CD14-positive monocyte (primary cell): ENCODE data around the gene FAM162A. TPM values are rescaled to one million over a fixed set of nuclear protein-coding genes. Genes with fewer than 3 reads are reported as not detected.

Experiments used
- DNase-seq, 3 donors: peaks; one replicate each; pipeline ENCODE4 v3.0.0-alpha.2; 2011 to 2022
- H2AFZ ChIP-seq: 2 replicates; pipeline ENCODE4 v1.6.0; 2012; ENCODE audit warnings: mild to moderate bottlenecking, low read depth, low read length, inconsistent platforms; ENCODE audit not compliant: insufficient read depth, poor library complexity, severe bottlenecking
- H3K27ac ChIP-seq, 2 donors: 1 replicate in 1 of 2; 2 replicates in 1 of 2; pipeline ENCODE4 v1.5.1; 2012 to 2013; ENCODE audit warnings: low read length in 2 of 2, control low read depth in 1 of 2, inconsistent platforms in 1 of 2, low read depth in 1 of 2, mild to moderate bottlenecking in 1 of 2
- H3K27me3 ChIP-seq, 2 donors: one replicate each; pipeline versions ENCODE4 v1.6.0 to v1.6.1; 2011 to 2013; ENCODE audit warnings: low read length in 2 of 2; ENCODE audit not compliant: control insufficient read depth in 2 of 2, insufficient read depth in 2 of 2
- H3K36me3 ChIP-seq, 2 donors: replicated peaks in 1 of 2; 1 replicate in 1 of 2; 2 replicates in 1 of 2; pipeline versions ENCODE4 v1.5.1 to v1.6.1; 2012 to 2013; ENCODE audit warnings: low read length in 2 of 2, control low read depth in 1 of 2, inconsistent platforms in 1 of 2, mild to moderate bottlenecking in 1 of 2; ENCODE audit not compliant: insufficient read depth in 2 of 2, control insufficient read depth in 1 of 2
- H3K4me1 ChIP-seq, 2 donors: 1 replicate in 1 of 2; 2 replicates in 1 of 2; pipeline versions ENCODE4 v1.5.1 to v1.6.1; 2012 to 2013; ENCODE audit warnings: low read length in 2 of 2, control low read depth in 1 of 2, inconsistent platforms in 1 of 2, mild to moderate bottlenecking in 1 of 2, moderate library complexity in 1 of 2; ENCODE audit not compliant: insufficient read depth in 2 of 2, control insufficient read depth in 1 of 2
- H3K4me2 ChIP-seq: replicated peaks from 2 replicates; pipeline ENCODE3; 2012; ENCODE audit warnings: low read length, moderate library complexity, mild to moderate bottlenecking; ENCODE audit not compliant: poor library complexity, severe bottlenecking; ENCODE audit errors: extremely low read depth
- H3K4me3 ChIP-seq, 3 experiments: fragments of 200-600 bp in 1 of 3; sonication (generic) in 1 of 3; replicated peaks in 1 of 3; 1 replicate in 2 of 3; 2 replicates in 1 of 3; pipeline ENCODE4 v1.5.1; 2011 to 2013; ENCODE audit warnings: low read length in 3 of 3, mild to moderate bottlenecking in 3 of 3, control low read depth in 2 of 3, low read depth in 2 of 3, inconsistent platforms in 1 of 3, moderate library complexity in 1 of 3
- H3K79me2 ChIP-seq: 2 replicates; pipeline ENCODE4 v1.6.0; 2012; ENCODE audit warnings: mild to moderate bottlenecking, control low read depth, inconsistent platforms, low read length, moderate library complexity; ENCODE audit not compliant: insufficient read depth
- H3K9ac ChIP-seq: 2 replicates; pipeline ENCODE4 v1.6.0; 2017; ENCODE audit warnings: low read length, mild to moderate bottlenecking; ENCODE audit not compliant: insufficient read depth, poor library complexity, severe bottlenecking
- H3K9me3 ChIP-seq, 2 donors: replicated peaks in 1 of 2; 1 replicate in 1 of 2; 2 replicates in 1 of 2; pipeline versions ENCODE4 v1.5.1 to v1.6.1; 2012 to 2013; ENCODE audit warnings: low read length in 2 of 2, control low read depth in 1 of 2; ENCODE audit not compliant: control insufficient read depth in 1 of 2, insufficient read depth in 1 of 2
- H4K20me1 ChIP-seq: 2 replicates; pipeline ENCODE4 v1.6.0; 2012; ENCODE audit warnings: mild to moderate bottlenecking, low read length, control low read depth, moderate library complexity; ENCODE audit not compliant: insufficient read depth
- H3K27ac Mint-ChIP-seq, 7 donors: one replicate each; pipeline ENCODE4 v1.8.0; 2020; ENCODE audit warnings: mild to moderate bottlenecking in 7 of 7, mixed read lengths in 7 of 7, moderate library complexity in 6 of 7, inconsistent platforms in 2 of 7
- H3K27me3 Mint-ChIP-seq, 3 donors: one replicate each; pipeline ENCODE4 v1.8.0; 2021 to 2022; ENCODE audit warnings: low read depth in 3 of 3, mild to moderate bottlenecking in 3 of 3, mixed read lengths in 3 of 3, moderate library complexity in 3 of 3, inconsistent platforms in 1 of 3
- H3K36me3 Mint-ChIP-seq, 2 donors: one replicate each; pipeline ENCODE4 v1.8.0; 2020; ENCODE audit warnings: mixed read lengths in 2 of 2, inconsistent platforms in 1 of 2, mild to moderate bottlenecking in 1 of 2
- H3K4me1 Mint-ChIP-seq: one replicate; pipeline ENCODE4 v1.8.0; 2020; ENCODE audit warnings: mild to moderate bottlenecking, mixed read lengths
- H3K4me3 Mint-ChIP-seq, 2 donors: one replicate each; pipeline ENCODE4 v1.8.0; 2020; ENCODE audit warnings: mild to moderate bottlenecking in 2 of 2, mixed read lengths in 2 of 2, moderate library complexity in 1 of 2
- H3K9me3 Mint-ChIP-seq, 7 donors: one replicate each; pipeline ENCODE4 v1.8.0; 2020 to 2022; ENCODE audit warnings: mixed read lengths in 7 of 7, mild to moderate bottlenecking in 6 of 7, moderate library complexity in 6 of 7, inconsistent platforms in 2 of 7
- CTCF ChIP-seq: fragments of 200-600 bp; IDR thresholded peaks from one replicate; pipeline ENCODE4 v1.8.0; 2022; ENCODE audit warnings: antibody characterized with exemption, mild to moderate bottlenecking
- WGBS: methylation state at CpG from one replicate; pipeline ENCODE4 v1.1.5; 2013; ENCODE audit warnings: missing lambda C conversion rate; ENCODE audit not compliant: insufficient coverage; 5-methylcytosine and 5-hydroxymethylcytosine counted together
- intact Hi-C, 2 donors: fragments of 100-400 bp; cut with micrococcal nuclease; formaldehyde crosslinking; loops; one replicate each; pipeline versions ENCODE4 v1.15.0 to v1.15.1; 2023
- polyA plus RNA-seq, 3 donors: library from polyadenylated mRNA; depleted of rRNA in 1 of 3; unstranded in 2 of 3; stranded (reverse) in 1 of 3; fragments of 300-500 nt in 2 of 3; fragments of >200 nt in 1 of 3; fragmentation: Illumina TruSeq in 2 of 3; gene quantifications; 1 replicate in 2 of 3; 2 replicates in 1 of 3; pipeline ENCODE4 v1.2.3, GENCODE V29; 2012 to 2021

FAM162A gene
- polyA plus RNA-seq, 3 donors: 6.8 to 28.5 (median 24.2) TPM

- TF ChIP-seq CTCF: no peak
- H3K4me1 Mint-ChIP-seq: peaks cover 14% of the 10 kb centered on the region
Measured at GRCh38 chr3:122398920-122399319, 14.9 kb downstream of the FAM162A start.

GRCh38 chr3:122403489-122403888, 19.5 kb downstream of the FAM162A start:
- Mint-ChIP-seq H3K4me3 (no peak overlapping the region), H3K4me1 (peaks cover 6% of the 10 kb centered on the region), H3K27ac (peak overlapping the region in 2 of 7 donors; percentile 0 to 20), H3K27me3 (peaks cover 0 to 2% (median 0%) of the 10 kb centered on the region in 3 donors), H3K9me3 (peaks cover 0 to 4% (median 0%) of the 10 kb centered on the region in 7 donors), H3K36me3 (peaks cover 26 to 30% of the 10 kb centered on the region in 2 donors)
- Histone ChIP-seq H3K9me3 (no peaks in the 10 kb centered on the region), H3K4me1 (peaks cover 3 to 4% of the 10 kb centered on the region in 2 donors), H3K9ac (no peak overlapping the region), H4K20me1 (no peaks in the 10 kb centered on the region), H2AFZ (no peak overlapping the region), H3K4me2 (no peak overlapping the region), H3K79me2 (no peaks in the 10 kb centered on the region), H3K36me3 (peaks cover 6 to 31% of the 10 kb centered on the region in 2 donors), H3K27me3 (no peaks in the 10 kb centered on the region), H3K4me3 (no peak overlapping the region), H3K27ac (no peak overlapping the region)
- no peak for DNase-seq
- 65% methylated on average over 6 of the region's 6 CpGs for WGBS
- TF ChIP-seq CTCF: no peak
- intact Hi-C loops: no loop called here

More at GRCh38 chr3:122398920-122399319, 14.9 kb downstream of the FAM162A start:
- no peak overlapping the region for H3K27ac ChIP-seq
- H3K4me3 Mint-ChIP-seq: no peak overlapping the region
- intact Hi-C loops: no loop called here
- H3K27ac Mint-ChIP-seq: no peak overlapping the region
- H3K36me3 Mint-ChIP-seq: peaks cover 10 to 12% of the 10 kb centered on the region in 2 donors
- peaks cover 0 to 4% (median 0%) of the 10 kb centered on the region in 7 donors for H3K9me3 Mint-ChIP-seq
- peaks cover 0 to 8% of the 10 kb centered on the region in 2 donors for H3K36me3 ChIP-seq
- H3K9me3 ChIP-seq: no peaks in the 10 kb centered on the region
- DNase-seq: no peak
- no peak overlapping the region for H3K4me2 ChIP-seq
- peaks cover 0 to 2% (median 0%) of the 10 kb centered on the region in 3 donors for H3K27me3 Mint-ChIP-seq
- H2AFZ ChIP-seq: no peak overlapping the region
- H3K9ac ChIP-seq: no peak overlapping the region
- no peaks in the 10 kb centered on the region for H3K79me2 ChIP-seq
- no peaks in the 10 kb centered on the region for H3K27me3 ChIP-seq
- H3K4me1 ChIP-seq: peaks cover 0 to 4% of the 10 kb centered on the region in 2 donors
- no peak overlapping the region for H3K4me3 ChIP-seq
- WGBS: no CpG with 5 or more reads among the region's 2 CpGs
- no peaks in the 10 kb centered on the region for H4K20me1 ChIP-seq
